Natural killer cell (primary cell): ENCODE results near the gene NPNT. TPM values are rescaled to one million over a fixed set of nuclear protein-coding genes. Genes with fewer than 3 reads are reported as not detected.

Source experiments
- ATAC-seq, 3 donors: fragments of 150-1000 bp in 2 of 3; fragments of 200-7000 bp in 1 of 3; cut with Tn5 transposase; 1 replicate in 1 of 3; 2 replicates in 2 of 3; pipeline ENCODE4 v1.10.0; 2021; ENCODE audit warnings: mild to moderate bottlenecking in 2 of 3, moderate library complexity in 2 of 3
- DNase-seq, 2 donors: peaks; one replicate each; pipeline versions ENCODE4 v3.0.0 to v3.0.0-alpha.2; 2013 to 2021; ENCODE audit warnings: mixed read lengths in 1 of 2
- H3K27ac ChIP-seq: one replicate; pipeline ENCODE4 v1.5.1; 2013; ENCODE audit warnings: mild to moderate bottlenecking, low read length
- H3K27me3 ChIP-seq: one replicate; pipeline ENCODE4 v1.6.1; 2013; ENCODE audit warnings: low read length; ENCODE audit not compliant: control insufficient read depth, insufficient read depth
- H3K36me3 ChIP-seq: one replicate; pipeline ENCODE4 v1.6.1; 2013; ENCODE audit warnings: low read length; ENCODE audit not compliant: control insufficient read depth, insufficient read depth
- H3K4me1 ChIP-seq: one replicate; pipeline ENCODE4 v1.6.1; 2013; ENCODE audit warnings: low read length; ENCODE audit not compliant: control insufficient read depth, insufficient read depth
- H3K4me3 ChIP-seq: one replicate; pipeline ENCODE4 v1.5.1; 2013; ENCODE audit warnings: low read length
- H3K9me3 ChIP-seq: one replicate; pipeline ENCODE4 v1.6.1; 2013; ENCODE audit warnings: low read length; ENCODE audit not compliant: control insufficient read depth, insufficient read depth
- H3K27ac Mint-ChIP-seq, 2 donors: one replicate each; pipeline ENCODE4 v1.8.0; 2022; ENCODE audit warnings: mild to moderate bottlenecking in 2 of 2, mixed read lengths in 2 of 2, moderate library complexity in 1 of 2
- H3K27me3 Mint-ChIP-seq, 2 donors: one replicate each; pipeline ENCODE4 v1.8.0; 2022; ENCODE audit warnings: low read depth in 2 of 2, mixed read lengths in 2 of 2
- H3K36me3 Mint-ChIP-seq: one replicate; pipeline ENCODE4 v1.8.0; 2022; ENCODE audit warnings: mixed read lengths
- H3K4me1 Mint-ChIP-seq, 2 donors: one replicate each; pipeline ENCODE4 v1.8.0; 2022; ENCODE audit warnings: mixed read lengths in 2 of 2
- H3K4me3 Mint-ChIP-seq: one replicate; pipeline ENCODE4 v1.8.0; 2022; ENCODE audit warnings: mild to moderate bottlenecking, moderate library complexity, mixed read lengths
- H3K9me3 Mint-ChIP-seq, 2 donors: one replicate each; pipeline ENCODE4 v1.8.0; 2022; ENCODE audit warnings: mixed read lengths in 2 of 2
- WGBS: methylation state at CpG from one replicate; pipeline ENCODE4 v1.1.7; 2013; ENCODE audit warnings: missing lambda C conversion rate; ENCODE audit not compliant: insufficient coverage; 5-methylcytosine and 5-hydroxymethylcytosine counted together
- intact Hi-C: fragments of 100-400 bp; cut with micrococcal nuclease; formaldehyde crosslinking; loops from one replicate; pipeline ENCODE4 v1.14.2; 2022
- total RNA-seq, 4 donors: library from RNA; stranded (reverse); fragments of 120-200 nt in 1 of 4; gene quantifications; one replicate each; pipeline versions ENCODE4 v1.2.3 to v1.2.4, GENCODE V29; 2013 to 2022
- TF ChIP-seq, protein P1 (sequence below): fragments of 200-600 bp; IDR thresholded peaks from one replicate; pipeline ENCODE4 v1.8.0; 2022; ENCODE audit warnings: antibody characterized with exemption

NPNT gene
- total RNA-seq, 3 donors from 2014 or later (not counting 1 experiment from before 2014, with no cell fraction given), result not detected

DNA sequence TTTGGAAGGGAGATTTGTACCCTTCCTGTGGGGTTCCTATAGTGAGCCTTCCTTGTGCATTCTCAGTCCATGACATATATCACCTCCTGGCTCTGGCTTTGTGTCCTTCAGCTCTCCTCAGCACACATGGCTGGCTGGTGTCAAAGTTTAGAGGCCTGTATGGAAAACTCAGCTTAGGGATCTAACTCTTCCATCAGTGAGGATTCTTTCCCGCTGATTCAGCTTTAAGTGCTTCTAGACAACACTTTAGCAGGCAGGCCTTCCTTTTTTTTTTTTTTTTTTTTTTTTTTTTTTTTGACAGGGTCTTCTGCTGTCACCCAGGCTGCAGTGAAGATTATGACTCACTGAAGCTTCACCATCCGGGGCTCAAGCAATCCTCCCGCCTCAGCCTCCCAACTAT lies 84.2 kb downstream of the NPNT start:
- DNase-seq (no peak), ATAC-seq (no peak)
- intact Hi-C loops, result no loop called here
- TF ChIP-seq, protein P1, sequence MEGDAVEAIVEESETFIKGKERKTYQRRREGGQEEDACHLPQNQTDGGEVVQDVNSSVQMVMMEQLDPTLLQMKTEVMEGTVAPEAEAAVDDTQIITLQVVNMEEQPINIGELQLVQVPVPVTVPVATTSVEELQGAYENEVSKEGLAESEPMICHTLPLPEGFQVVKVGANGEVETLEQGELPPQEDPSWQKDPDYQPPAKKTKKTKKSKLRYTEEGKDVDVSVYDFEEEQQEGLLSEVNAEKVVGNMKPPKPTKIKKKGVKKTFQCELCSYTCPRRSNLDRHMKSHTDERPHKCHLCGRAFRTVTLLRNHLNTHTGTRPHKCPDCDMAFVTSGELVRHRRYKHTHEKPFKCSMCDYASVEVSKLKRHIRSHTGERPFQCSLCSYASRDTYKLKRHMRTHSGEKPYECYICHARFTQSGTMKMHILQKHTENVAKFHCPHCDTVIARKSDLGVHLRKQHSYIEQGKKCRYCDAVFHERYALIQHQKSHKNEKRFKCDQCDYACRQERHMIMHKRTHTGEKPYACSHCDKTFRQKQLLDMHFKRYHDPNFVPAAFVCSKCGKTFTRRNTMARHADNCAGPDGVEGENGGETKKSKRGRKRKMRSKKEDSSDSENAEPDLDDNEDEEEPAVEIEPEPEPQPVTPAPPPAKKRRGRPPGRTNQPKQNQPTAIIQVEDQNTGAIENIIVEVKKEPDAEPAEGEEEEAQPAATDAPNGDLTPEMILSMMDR, result no peak
- no peaks in the 10 kb centered on the region for H3K36me3 Mint-ChIP-seq
- no peaks in the 10 kb centered on the region for H3K4me1 ChIP-seq
- H3K4me1 Mint-ChIP-seq, result no peaks in the 10 kb centered on the region
- H3K27me3 Mint-ChIP-seq, result no peaks in the 10 kb centered on the region
- no peak overlapping the region for H3K27ac Mint-ChIP-seq
- 98% methylated on average over 3 of the region's 3 CpGs for WGBS
- H3K4me3 Mint-ChIP-seq, result no peak overlapping the region
- no peaks in the 10 kb centered on the region for H3K36me3 ChIP-seq
- H3K27me3 ChIP-seq, result no peaks in the 10 kb centered on the region
- H3K9me3 Mint-ChIP-seq, result peaks cover 9% of the 10 kb centered on the region in 2 donors
- H3K27ac ChIP-seq, result no peak overlapping the region
- H3K4me3 ChIP-seq, result no peak overlapping the region
- H3K9me3 ChIP-seq, result no peaks in the 10 kb centered on the region

- Histone ChIP-seq H3K36me3 (no peaks in the 10 kb centered on the region), H3K27me3 (no peaks in the 10 kb centered on the region), H3K4me3 (no peak overlapping the region), H3K27ac (no peak overlapping the region), H3K9me3 (peaks cover 2% of the 10 kb centered on the region), H3K4me1 (no peaks in the 10 kb centered on the region)
- TF ChIP-seq, protein P1, result no peak
- ATAC-seq (no peak), DNase-seq (no peak)
- Mint-ChIP-seq H3K27ac (no peak overlapping the region), H3K4me3 (no peak overlapping the region), H3K9me3 (peaks cover under 1 to 4% of the 10 kb centered on the region in 2 donors), H3K4me1 (no peaks in the 10 kb centered on the region), H3K27me3 (no peaks in the 10 kb centered on the region), H3K36me3 (peaks cover 8% of the 10 kb centered on the region)
- WGBS, result 80% methylated on average over 2 of the region's 2 CpGs
- intact Hi-C loops, result no loop called here
These were observed 93.4 kb downstream of the NPNT start for GRCh38 chr4:105988671-105989070.

DNA sequence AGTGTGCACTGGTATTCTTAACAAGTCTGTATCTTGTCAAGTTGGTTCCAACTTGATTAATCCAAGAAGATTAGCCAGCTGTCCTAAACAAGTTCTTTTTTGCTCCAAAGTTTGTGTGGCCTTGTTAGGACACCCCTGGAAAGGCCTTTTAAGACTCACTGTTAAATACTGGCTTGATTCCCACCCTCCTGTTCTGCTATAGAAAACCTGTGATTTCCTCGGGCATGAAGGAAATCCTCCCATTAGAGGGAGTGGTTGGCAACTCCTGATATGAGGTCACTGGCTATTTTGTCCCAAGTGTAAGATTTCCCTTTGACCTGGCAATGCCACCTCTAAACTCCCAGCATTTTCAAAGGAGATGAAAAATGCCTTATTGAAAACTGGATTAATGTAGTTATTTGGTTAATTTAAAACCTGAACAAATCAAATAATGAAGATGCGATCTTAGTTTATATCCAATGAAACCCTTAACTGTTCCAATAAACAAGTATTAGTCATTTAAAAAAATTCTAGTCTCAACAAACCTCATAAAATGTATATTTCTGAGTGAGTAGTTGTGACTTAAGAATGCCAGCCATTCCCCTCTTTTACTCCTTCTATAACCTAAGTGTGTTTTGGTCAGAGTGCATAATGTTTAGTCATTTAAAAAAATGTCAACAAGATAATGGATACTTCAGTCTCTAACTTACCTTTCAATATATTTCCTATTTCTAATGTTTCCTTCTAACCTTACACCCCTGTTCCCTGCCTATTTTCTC lies 94.4 kb downstream of the NPNT start:
- Histone ChIP-seq H3K4me1 (no peaks in the 10 kb centered on the region), H3K4me3 (no peak overlapping the region), H3K27ac (no peak overlapping the region), H3K9me3 (peaks cover 2% of the 10 kb centered on the region), H3K27me3 (no peaks in the 10 kb centered on the region), H3K36me3 (no peaks in the 10 kb centered on the region)
- WGBS, result 91% methylated on average over 1 of the region's 2 CpGs
- no peaks in the 10 kb centered on the region for H3K27me3 Mint-ChIP-seq
- intact Hi-C loops, result no loop called here
- H3K36me3 Mint-ChIP-seq, result peaks cover 8% of the 10 kb centered on the region
- H3K27ac Mint-ChIP-seq, result no peak overlapping the region
- H3K4me1 Mint-ChIP-seq, result no peaks in the 10 kb centered on the region
- ATAC-seq (no peak), DNase-seq (no peak)
- H3K9me3 Mint-ChIP-seq, result peaks cover 0 to 3% of the 10 kb centered on the region in 2 donors
- no peak overlapping the region for H3K4me3 Mint-ChIP-seq
- TF ChIP-seq, protein P1, result no peak

GRCh38 chr4:105990933-105991332 lies 95.7 kb downstream of the NPNT start:
- Histone ChIP-seq H3K27ac (no peak overlapping the region), H3K36me3 (no peaks in the 10 kb centered on the region), H3K9me3 (peaks cover 2% of the 10 kb centered on the region), H3K4me3 (no peak overlapping the region), H3K4me1 (no peaks in the 10 kb centered on the region), H3K27me3 (no peaks in the 10 kb centered on the region)
- DNase-seq, result no peak
- ATAC-seq, result no peak
- H3K36me3 Mint-ChIP-seq, result peaks cover 8% of the 10 kb centered on the region
- intact Hi-C loops, result no loop called here
- TF ChIP-seq, protein P1, result no peak
- WGBS, result 77% methylated on average over 3 of the region's 3 CpGs
- H3K9me3 Mint-ChIP-seq, result peaks cover 0 to 3% of the 10 kb centered on the region in 2 donors
- no peak overlapping the region for H3K4me3 Mint-ChIP-seq
- H3K27me3 Mint-ChIP-seq, result no peaks in the 10 kb centered on the region
- no peak overlapping the region for H3K27ac Mint-ChIP-seq
- no peaks in the 10 kb centered on the region for H3K4me1 Mint-ChIP-seq
